Measurements from ENCODE around the gene CCNYL1. TPM values are rescaled to one million over a fixed set of nuclear protein-coding genes. Genes with fewer than 3 reads are reported as not detected.

The CCNYL1 gene
- total RNA-seq, 1 donor from 2014 or later, result 24.3 TPM

DNA sequence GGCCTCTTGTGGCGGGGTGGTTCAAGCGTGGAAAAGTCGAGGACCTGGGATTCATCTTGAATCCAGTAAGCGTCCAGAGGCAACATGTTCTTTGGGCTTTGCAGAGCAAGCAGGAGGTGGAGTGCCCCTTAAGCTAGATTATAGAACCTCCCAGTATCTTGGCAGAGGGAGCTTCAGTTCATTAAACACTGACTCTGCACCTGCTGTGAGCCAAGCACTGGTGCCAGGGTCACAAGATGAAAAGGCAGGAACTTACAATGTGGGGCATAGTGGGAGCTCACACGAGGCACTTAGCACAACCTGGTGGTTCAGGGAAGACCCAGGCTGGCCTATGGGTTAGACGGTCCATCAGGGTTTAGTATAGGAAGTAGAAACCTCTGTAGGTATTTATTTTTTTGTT lies 65.7 kb downstream of the CCNYL1 start:
- TF ChIP-seq, protein P1, sequence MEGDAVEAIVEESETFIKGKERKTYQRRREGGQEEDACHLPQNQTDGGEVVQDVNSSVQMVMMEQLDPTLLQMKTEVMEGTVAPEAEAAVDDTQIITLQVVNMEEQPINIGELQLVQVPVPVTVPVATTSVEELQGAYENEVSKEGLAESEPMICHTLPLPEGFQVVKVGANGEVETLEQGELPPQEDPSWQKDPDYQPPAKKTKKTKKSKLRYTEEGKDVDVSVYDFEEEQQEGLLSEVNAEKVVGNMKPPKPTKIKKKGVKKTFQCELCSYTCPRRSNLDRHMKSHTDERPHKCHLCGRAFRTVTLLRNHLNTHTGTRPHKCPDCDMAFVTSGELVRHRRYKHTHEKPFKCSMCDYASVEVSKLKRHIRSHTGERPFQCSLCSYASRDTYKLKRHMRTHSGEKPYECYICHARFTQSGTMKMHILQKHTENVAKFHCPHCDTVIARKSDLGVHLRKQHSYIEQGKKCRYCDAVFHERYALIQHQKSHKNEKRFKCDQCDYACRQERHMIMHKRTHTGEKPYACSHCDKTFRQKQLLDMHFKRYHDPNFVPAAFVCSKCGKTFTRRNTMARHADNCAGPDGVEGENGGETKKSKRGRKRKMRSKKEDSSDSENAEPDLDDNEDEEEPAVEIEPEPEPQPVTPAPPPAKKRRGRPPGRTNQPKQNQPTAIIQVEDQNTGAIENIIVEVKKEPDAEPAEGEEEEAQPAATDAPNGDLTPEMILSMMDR (conservative IDR thresholded peaks at IDR 0.05), result no peak
- peaks cover 19% of the 10 kb centered on the region for H3K27me3 Mint-ChIP-seq (ENCODE audit: low read depth)

DNA sequence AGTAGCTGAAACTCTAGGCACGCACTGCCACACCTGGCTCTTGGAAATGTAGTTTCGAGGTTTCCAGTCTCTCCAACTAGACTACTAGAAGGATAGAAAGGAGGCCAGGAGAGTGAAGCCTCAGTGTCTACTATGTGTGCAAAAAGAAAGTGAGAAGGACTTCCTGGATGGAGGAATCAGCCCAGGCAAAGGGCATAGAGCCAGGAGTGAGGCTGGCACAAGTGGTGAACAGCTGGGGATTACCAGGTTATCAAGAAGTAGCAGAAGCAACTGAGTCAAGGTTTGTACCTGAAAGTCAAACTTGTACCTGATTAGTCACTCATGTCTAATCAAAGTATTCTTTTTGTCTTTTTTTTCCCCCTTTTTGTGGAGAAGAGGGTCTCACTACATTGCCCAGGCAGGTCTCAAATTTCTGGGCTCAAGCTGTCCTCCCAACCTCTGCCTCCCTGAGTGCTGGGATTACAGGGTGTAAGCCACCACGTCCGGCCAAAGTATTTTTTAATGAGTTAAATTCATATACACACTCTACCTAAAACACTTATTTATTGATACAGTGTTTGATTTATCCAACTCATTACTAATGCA lies 67.0 kb downstream of the CCNYL1 start:
- TF ChIP-seq, protein P1 (conservative IDR thresholded peaks at IDR 0.05), result no peak
- DNase-seq (ENCODE audit: low read depth, low spot score), result no peak
- no peak overlapping the region for H3K27ac Mint-ChIP-seq (ENCODE audit: unreplicated experiment)
- H3K4me3 Mint-ChIP-seq, result no peak overlapping the region
- H3K9me3 Mint-ChIP-seq, result no peaks in the 10 kb centered on the region
- no peaks in the 10 kb centered on the region for H3K36me3 Mint-ChIP-seq (ENCODE audit: low read depth)
- H3K4me1 Mint-ChIP-seq, result no peaks in the 10 kb centered on the region
- H3K27me3 Mint-ChIP-seq (ENCODE audit: low read depth), result peaks cover 9% of the 10 kb centered on the region

More for the DNA sequence above, 65.7 kb downstream of the CCNYL1 start:
- H3K4me3 Mint-ChIP-seq, result no peak overlapping the region
- H3K36me3 Mint-ChIP-seq (ENCODE audit: low read depth), result no peaks in the 10 kb centered on the region
- no peaks in the 10 kb centered on the region for H3K9me3 Mint-ChIP-seq
- DNase-seq (ENCODE audit: low read depth, low spot score), result no peak
- H3K4me1 Mint-ChIP-seq, result peaks cover 2% of the 10 kb centered on the region
- H3K27ac Mint-ChIP-seq (ENCODE audit: unreplicated experiment), result no peak overlapping the region

DNA sequence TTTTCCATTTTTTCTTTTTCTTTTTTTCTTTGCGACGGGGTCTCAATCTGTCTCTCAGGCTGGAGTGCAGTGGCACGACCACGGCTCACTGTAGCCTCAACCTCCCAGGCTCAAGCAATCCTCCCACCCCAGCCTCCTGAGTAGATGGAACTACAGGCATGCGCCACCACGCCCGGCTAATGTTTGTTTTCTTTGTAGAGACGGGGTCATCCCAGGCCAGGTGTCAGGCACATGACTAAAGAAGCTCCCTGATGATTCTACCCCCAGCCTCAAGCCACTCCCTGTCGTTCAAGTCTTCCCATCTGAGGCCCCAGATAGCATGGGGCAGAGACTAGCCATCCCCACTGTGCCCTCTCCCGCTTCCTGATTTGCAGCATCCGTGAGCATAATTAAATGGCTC lies 68.1 kb downstream of the CCNYL1 start:
- no peaks in the 10 kb centered on the region for H3K4me1 Mint-ChIP-seq
- peaks cover 7% of the 10 kb centered on the region for H3K27me3 Mint-ChIP-seq (ENCODE audit: low read depth)
- H3K36me3 Mint-ChIP-seq (ENCODE audit: low read depth), result no peaks in the 10 kb centered on the region
- no peak for DNase-seq (ENCODE audit: low read depth, low spot score)
- no peak overlapping the region for H3K4me3 Mint-ChIP-seq
- TF ChIP-seq, protein P1 (conservative IDR thresholded peaks at IDR 0.05), result no peak
- no peak overlapping the region for H3K27ac Mint-ChIP-seq (ENCODE audit: unreplicated experiment)
- no peaks in the 10 kb centered on the region for H3K9me3 Mint-ChIP-seq

DNA sequence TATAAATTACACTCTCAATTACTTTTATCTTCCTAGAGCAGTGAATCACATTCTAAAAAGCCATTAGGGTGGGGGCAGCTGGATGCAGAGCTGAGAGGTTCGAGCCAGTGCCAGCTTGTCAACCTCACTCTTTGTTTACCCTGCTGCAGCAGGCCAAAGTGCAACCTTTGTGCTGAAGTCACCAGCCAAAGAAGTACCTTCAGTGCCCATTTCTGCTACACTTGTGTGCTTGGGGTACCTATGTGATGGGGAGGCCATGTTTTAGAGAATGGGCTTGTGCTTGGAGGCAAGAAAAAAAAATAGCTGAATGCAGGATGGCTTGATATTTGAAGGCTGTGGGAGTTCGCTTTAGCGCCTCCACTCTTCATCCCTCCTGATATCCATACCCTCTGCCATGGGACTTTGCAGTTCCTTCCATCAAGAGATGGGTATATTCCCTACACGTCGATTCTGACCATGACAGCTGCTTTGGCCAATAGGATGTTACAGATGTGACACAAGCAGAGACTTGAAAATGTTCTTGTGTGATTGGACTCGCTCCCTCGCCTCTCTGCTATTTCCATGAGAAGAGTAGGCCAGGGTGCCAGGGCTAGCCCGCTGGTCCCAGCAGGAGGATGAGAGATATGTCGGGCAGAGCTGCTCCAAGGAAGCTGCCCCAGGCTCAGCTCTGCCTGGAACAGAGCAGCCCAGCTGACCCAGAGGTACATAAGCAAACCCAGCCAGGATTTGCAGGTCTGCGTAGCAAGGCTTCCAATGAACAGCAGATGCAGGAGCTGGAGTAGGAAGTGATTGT lies 71.0 kb downstream of the CCNYL1 start:
- no peak for DNase-seq (ENCODE audit: low read depth, low spot score)
- Mint-ChIP-seq H3K4me1 (no peaks in the 10 kb centered on the region), H3K4me3 (no peak overlapping the region), H3K27ac (ENCODE audit: unreplicated experiment) (no peak overlapping the region), H3K9me3 (no peaks in the 10 kb centered on the region), H3K27me3 (ENCODE audit: low read depth) (peaks cover 2% of the 10 kb centered on the region), H3K36me3 (ENCODE audit: low read depth) (no peaks in the 10 kb centered on the region)
- TF ChIP-seq, protein P1 (conservative IDR thresholded peaks at IDR 0.05), result no peak

DNA sequence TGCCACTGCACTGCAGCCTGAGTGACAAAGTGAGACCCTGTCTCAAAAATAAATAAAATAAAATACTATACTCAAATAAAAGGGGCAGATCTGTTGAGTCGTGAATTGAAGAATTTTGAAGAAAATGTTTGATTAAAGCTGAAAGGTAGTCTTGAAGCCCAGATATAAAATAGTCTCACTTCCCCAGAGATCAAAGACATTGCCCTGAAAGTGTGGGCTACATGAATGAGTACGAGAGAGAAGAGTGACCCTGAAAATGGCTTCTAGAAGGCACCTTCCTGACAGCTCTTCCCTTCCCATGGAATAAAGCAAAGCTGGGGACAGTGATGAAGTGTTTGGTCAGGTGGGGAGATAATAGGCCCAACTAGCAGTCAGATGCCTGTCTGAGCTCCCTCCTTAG lies 72.1 kb downstream of the CCNYL1 start:
- DNase-seq (ENCODE audit: low read depth, low spot score), result no peak
- H3K36me3 Mint-ChIP-seq (ENCODE audit: low read depth), result no peaks in the 10 kb centered on the region
- no peak overlapping the region for H3K4me3 Mint-ChIP-seq
- no peaks in the 10 kb centered on the region for H3K4me1 Mint-ChIP-seq
- TF ChIP-seq, protein P1 (conservative IDR thresholded peaks at IDR 0.05), result no peak
- H3K27ac Mint-ChIP-seq (ENCODE audit: unreplicated experiment), result no peak overlapping the region
- peaks cover 2% of the 10 kb centered on the region for H3K27me3 Mint-ChIP-seq (ENCODE audit: low read depth)
- no peaks in the 10 kb centered on the region for H3K9me3 Mint-ChIP-seq
